ENCODE measurements around the gene LRIG1.
A peak's percentile ranks its signal among the peaks of the same experiment; 100 is the strongest.

The LRIG1 gene

GRCh38 chr3:66500576-66501482, at the start of gene LRIG1:
LRIG1 (minus strand) TSS chr3:66501022; CDS start chr3:66500407, 615 bp downstream.
- peaks cover 15% of the 10 kb centered on the region for H3K4me1 Mint-ChIP-seq
- peak within 1 kb of the TSS; percentile 8 for H3K27ac Mint-ChIP-seq
- H3K27me3 Mint-ChIP-seq: peaks cover 3% of the 10 kb centered on the region
- H3K9me3 Mint-ChIP-seq: no peaks in the 10 kb centered on the region
- ATAC-seq (ENCODE audit: low read depth) (peak; percentile 92), DNase-seq (ENCODE audit: low spot score in 2 of 2) (peak; percentile 84 to 88)
- H3K36me3 Mint-ChIP-seq: peaks cover 2% of the 10 kb centered on the region
- H3K4me3 Mint-ChIP-seq: peak within 1 kb of the TSS; percentile 89

- no peaks in the 10 kb centered on the region for H3K4me1 Mint-ChIP-seq
- H3K27me3 Mint-ChIP-seq: peaks cover 2% of the 10 kb centered on the region
- no peak overlapping the region for H3K4me3 Mint-ChIP-seq
- H3K9me3 Mint-ChIP-seq: peaks cover 2% of the 10 kb centered on the region
- H3K36me3 Mint-ChIP-seq: no peaks in the 10 kb centered on the region
- ATAC-seq (ENCODE audit: low read depth): no peak
- no peak overlapping the region for H3K27ac Mint-ChIP-seq
- no peak for DNase-seq (ENCODE audit: low spot score in 2 of 2)
Measured at GRCh38 chr3:66544619-66545429, 44.0 kb upstream of the LRIG1 start.

GRCh38 chr3:66542153-66542552, 41.3 kb upstream of the LRIG1 start:
- DNase-seq (ENCODE audit: low spot score in 2 of 2) (no peak), ATAC-seq (ENCODE audit: low read depth) (no peak)
- peaks cover 2% of the 10 kb centered on the region for H3K9me3 Mint-ChIP-seq
- no peaks in the 10 kb centered on the region for H3K36me3 Mint-ChIP-seq
- peaks cover 2% of the 10 kb centered on the region for H3K27me3 Mint-ChIP-seq
- H3K4me1 Mint-ChIP-seq: no peaks in the 10 kb centered on the region
- H3K27ac Mint-ChIP-seq: no peak overlapping the region
- no peak overlapping the region for H3K4me3 Mint-ChIP-seq

- DNase-seq (ENCODE audit: low spot score in 2 of 2) (no peak), ATAC-seq (ENCODE audit: low read depth) (no peak)
- H3K36me3 Mint-ChIP-seq: no peaks in the 10 kb centered on the region
- peaks cover 6% of the 10 kb centered on the region for H3K27me3 Mint-ChIP-seq
- no peak overlapping the region for H3K27ac Mint-ChIP-seq
- H3K9me3 Mint-ChIP-seq: peaks cover 2% of the 10 kb centered on the region
- no peak overlapping the region for H3K4me3 Mint-ChIP-seq
- H3K4me1 Mint-ChIP-seq: no peaks in the 10 kb centered on the region
Measured at GRCh38 chr3:66539466-66539989, 38.7 kb upstream of the LRIG1 start.

- Mint-ChIP-seq H3K27ac (no peak overlapping the region), H3K4me1 (no peaks in the 10 kb centered on the region), H3K27me3 (peaks cover 6% of the 10 kb centered on the region), H3K4me3 (no peak overlapping the region), H3K36me3 (no peaks in the 10 kb centered on the region), H3K9me3 (no peaks in the 10 kb centered on the region)
- ATAC-seq (ENCODE audit: low read depth) (no peak), DNase-seq (ENCODE audit: low spot score in 2 of 2) (no peak)
Measured at GRCh38 chr3:66538390-66538789, 37.6 kb upstream of the LRIG1 start.

- Mint-ChIP-seq H3K27ac (no peak overlapping the region), H3K4me1 (no peaks in the 10 kb centered on the region), H3K9me3 (no peaks in the 10 kb centered on the region), H3K4me3 (no peak overlapping the region), H3K27me3 (peaks cover 6% of the 10 kb centered on the region), H3K36me3 (no peaks in the 10 kb centered on the region)
- ATAC-seq (ENCODE audit: low read depth) (no peak), DNase-seq (ENCODE audit: low spot score in 2 of 2) (no peak)
Measured at GRCh38 chr3:66537735-66538134, 36.9 kb upstream of the LRIG1 start.

GRCh38 chr3:66536791-66537190, 36.0 kb upstream of the LRIG1 start:
- Mint-ChIP-seq H3K27ac (no peak overlapping the region), H3K36me3 (no peaks in the 10 kb centered on the region), H3K9me3 (no peaks in the 10 kb centered on the region), H3K4me1 (peaks cover 2% of the 10 kb centered on the region), H3K27me3 (peaks cover 8% of the 10 kb centered on the region), H3K4me3 (no peak overlapping the region)
- ATAC-seq (ENCODE audit: low read depth): no peak
- no peak for DNase-seq (ENCODE audit: low spot score in 2 of 2)

- no peaks in the 10 kb centered on the region for H3K9me3 Mint-ChIP-seq
- H3K36me3 Mint-ChIP-seq: no peaks in the 10 kb centered on the region
- no peak overlapping the region for H3K27ac Mint-ChIP-seq
- DNase-seq (ENCODE audit: low spot score in 2 of 2): no peak
- no peak for ATAC-seq (ENCODE audit: low read depth)
- no peak overlapping the region for H3K4me3 Mint-ChIP-seq
- H3K4me1 Mint-ChIP-seq: peaks cover 10% of the 10 kb centered on the region
- peaks cover 8% of the 10 kb centered on the region for H3K27me3 Mint-ChIP-seq
Measured at GRCh38 chr3:66534304-66534845, 33.6 kb upstream of the LRIG1 start.

GRCh38 chr3:66532613-66533012, 31.8 kb upstream of the LRIG1 start:
- no peaks in the 10 kb centered on the region for H3K36me3 Mint-ChIP-seq
- DNase-seq (ENCODE audit: low spot score in 2 of 2) (no peak), ATAC-seq (ENCODE audit: low read depth) (no peak)
- peaks cover 8% of the 10 kb centered on the region for H3K27me3 Mint-ChIP-seq
- H3K4me1 Mint-ChIP-seq: peaks cover 10% of the 10 kb centered on the region
- no peaks in the 10 kb centered on the region for H3K9me3 Mint-ChIP-seq
- no peak overlapping the region for H3K4me3 Mint-ChIP-seq
- no peak overlapping the region for H3K27ac Mint-ChIP-seq

- H3K4me3 Mint-ChIP-seq: no peak overlapping the region
- peaks cover 11% of the 10 kb centered on the region for H3K27me3 Mint-ChIP-seq
- H3K9me3 Mint-ChIP-seq: no peaks in the 10 kb centered on the region
- H3K36me3 Mint-ChIP-seq: no peaks in the 10 kb centered on the region
- H3K4me1 Mint-ChIP-seq: peaks cover 10% of the 10 kb centered on the region
- ATAC-seq (ENCODE audit: low read depth) (no peak), DNase-seq (ENCODE audit: low spot score in 2 of 2) (no peak)
- H3K27ac Mint-ChIP-seq: no peak overlapping the region
Measured at GRCh38 chr3:66532160-66532587, 31.4 kb upstream of the LRIG1 start.

- H3K27ac Mint-ChIP-seq: peak overlapping the region; percentile 35
- DNase-seq (ENCODE audit: low spot score in 2 of 2) (no peak), ATAC-seq (ENCODE audit: low read depth) (no peak)
- H3K27me3 Mint-ChIP-seq: peaks cover 14% of the 10 kb centered on the region
- H3K4me1 Mint-ChIP-seq: peaks cover 10% of the 10 kb centered on the region
- no peaks in the 10 kb centered on the region for H3K9me3 Mint-ChIP-seq
- no peak overlapping the region for H3K4me3 Mint-ChIP-seq
- no peaks in the 10 kb centered on the region for H3K36me3 Mint-ChIP-seq
Measured at GRCh38 chr3:66531256-66531655, 30.4 kb upstream of the LRIG1 start.

GRCh38 chr3:66527246-66527645, 26.4 kb upstream of the LRIG1 start:
- DNase-seq (ENCODE audit: low spot score in 2 of 2): no peak
- Mint-ChIP-seq H3K36me3 (no peaks in the 10 kb centered on the region), H3K4me3 (no peak overlapping the region), H3K4me1 (peaks cover 11% of the 10 kb centered on the region), H3K27me3 (peaks cover 19% of the 10 kb centered on the region), H3K9me3 (no peaks in the 10 kb centered on the region), H3K27ac (no peak overlapping the region)
- no peak for ATAC-seq (ENCODE audit: low read depth)

- Mint-ChIP-seq H3K4me1 (peaks cover 4% of the 10 kb centered on the region), H3K27me3 (peaks cover 19% of the 10 kb centered on the region), H3K27ac (no peak overlapping the region), H3K36me3 (no peaks in the 10 kb centered on the region), H3K9me3 (no peaks in the 10 kb centered on the region), H3K4me3 (no peak overlapping the region)
- ATAC-seq (ENCODE audit: low read depth) (no peak), DNase-seq (ENCODE audit: low spot score in 2 of 2) (no peak)
Measured at GRCh38 chr3:66525771-66526170, 24.9 kb upstream of the LRIG1 start.

GRCh38 chr3:66520724-66521123, 19.9 kb upstream of the LRIG1 start:
- H3K27ac Mint-ChIP-seq: no peak overlapping the region
- ATAC-seq (ENCODE audit: low read depth): no peak
- H3K4me3 Mint-ChIP-seq: no peak overlapping the region
- DNase-seq (ENCODE audit: low spot score in 2 of 2): no peak
- no peaks in the 10 kb centered on the region for H3K36me3 Mint-ChIP-seq
- no peaks in the 10 kb centered on the region for H3K9me3 Mint-ChIP-seq
- peaks cover 4% of the 10 kb centered on the region for H3K4me1 Mint-ChIP-seq
- peaks cover 17% of the 10 kb centered on the region for H3K27me3 Mint-ChIP-seq

All from memory B cell (primary cell).